ENCODE data around the gene CLCNKA.
"Not testable (repeated sequence)": the region's sequence is repeated elsewhere in the genome, so short reads cannot be mapped to it uniquely, and the experiment has no call there.

CLCNKA gene

GRCh38 chr1:16029288-16029687 lies 7.5 kb downstream of the CLCNKA start:
- Mint-ChIP-seq H3K27me3 (ENCODE audit: low read depth, poor library complexity) (peaks cover 19% of the 10 kb centered on the region), H3K4me3 (no peak overlapping the region), H3K4me1 (peaks cover 12% of the 10 kb centered on the region), H3K36me3 (ENCODE audit: low read depth) (no peaks in the 10 kb centered on the region), H3K9me3 (no peaks in the 10 kb centered on the region), H3K27ac (no peak overlapping the region)
- no peak for DNase-seq
- TF ChIP-seq CTCF (IDR thresholded peaks at IDR 0.05) = no peak

- H3K27me3 Mint-ChIP-seq (ENCODE audit: low read depth, poor library complexity) = peaks cover 16% of the 10 kb centered on the region
- H3K4me3 Mint-ChIP-seq = no peak overlapping the region
- no peak for TF ChIP-seq CTCF (IDR thresholded peaks at IDR 0.05)
- H3K9me3 Mint-ChIP-seq = no peaks in the 10 kb centered on the region
- H3K27ac Mint-ChIP-seq = no peak overlapping the region
- no peaks in the 10 kb centered on the region for H3K36me3 Mint-ChIP-seq (ENCODE audit: low read depth)
- H3K4me1 Mint-ChIP-seq = peaks cover 12% of the 10 kb centered on the region
- DNase-seq = no peak
Observed at GRCh38 chr1:16031551-16031950, 9.7 kb downstream of the CLCNKA start.

- peaks cover 12% of the 10 kb centered on the region for H3K4me1 Mint-ChIP-seq
- H3K9me3 Mint-ChIP-seq = no peaks in the 10 kb centered on the region
- H3K36me3 Mint-ChIP-seq (ENCODE audit: low read depth) = no peaks in the 10 kb centered on the region
- no peak overlapping the region for H3K4me3 Mint-ChIP-seq
- DNase-seq = peak; percentile 94
- H3K27me3 Mint-ChIP-seq (ENCODE audit: low read depth, poor library complexity) = peaks cover 17% of the 10 kb centered on the region
- no peak overlapping the region for H3K27ac Mint-ChIP-seq
- TF ChIP-seq CTCF (IDR thresholded peaks at IDR 0.05) = peak; percentile 97
Observed at GRCh38 chr1:16032388-16033102, 10.7 kb downstream of the CLCNKA start.

- not testable (repeated sequence) for H3K4me1 Mint-ChIP-seq; H3K9me3 Mint-ChIP-seq; H3K27ac Mint-ChIP-seq; H3K4me3 Mint-ChIP-seq; H3K36me3 Mint-ChIP-seq (ENCODE audit: low read depth); DNase-seq
- peaks cover 23% of the 10 kb centered on the region for H3K27me3 Mint-ChIP-seq (ENCODE audit: low read depth, poor library complexity)
Observed at GRCh38 chr1:16033103-16033632, 11.3 kb downstream of the CLCNKA start.

- not testable (repeated sequence) for H3K4me3 Mint-ChIP-seq; H3K9me3 Mint-ChIP-seq; H3K27ac Mint-ChIP-seq; H3K36me3 Mint-ChIP-seq (ENCODE audit: low read depth); DNase-seq; H3K4me1 Mint-ChIP-seq
- H3K27me3 Mint-ChIP-seq (ENCODE audit: low read depth, poor library complexity) = peaks cover 24% of the 10 kb centered on the region
Observed at GRCh38 chr1:16036461-16036860, 14.6 kb downstream of the CLCNKA start.

- no peak overlapping the region for H3K27ac Mint-ChIP-seq
Observed at GRCh38 chr1:16038620-16038912, 16.7 kb downstream of the CLCNKA start.

GRCh38 chr1:16039871-16040270 lies 18.0 kb downstream of the CLCNKA start:
- H3K4me3 Mint-ChIP-seq; DNase-seq; H3K9me3 Mint-ChIP-seq; H3K27ac Mint-ChIP-seq; H3K36me3 Mint-ChIP-seq (ENCODE audit: low read depth): not testable (repeated sequence)
- Mint-ChIP-seq H3K4me1 (peaks cover 17% of the 10 kb centered on the region), H3K27me3 (ENCODE audit: low read depth, poor library complexity) (peaks cover 30% of the 10 kb centered on the region)

More at GRCh38 chr1:16038620-16038912, 16.7 kb downstream of the CLCNKA start:
- Mint-ChIP-seq H3K4me3 (no peak overlapping the region), H3K27me3 (ENCODE audit: low read depth, poor library complexity) (peaks cover 30% of the 10 kb centered on the region), H3K36me3 (ENCODE audit: low read depth) (no peaks in the 10 kb centered on the region), H3K4me1 (peaks cover 10% of the 10 kb centered on the region), H3K9me3 (no peaks in the 10 kb centered on the region)
- no peak for TF ChIP-seq CTCF (IDR thresholded peaks at IDR 0.05)
- DNase-seq = no peak

All from nephron progenitor cell (in vitro differentiated cells).